Fibroblast of lung (primary cell): ENCODE data around the gene ZNF385D. TPM values are rescaled to one million over a fixed set of nuclear protein-coding genes. Genes with fewer than 3 reads are reported as not detected.

Source experiments
- DNase-seq, 2 donors: peaks; one replicate each; pipeline versions ENCODE4 v3.0.0 to v3.0.0-alpha.2; 2010; ENCODE audit warnings: low read depth in 2 of 2
- H2AFZ ChIP-seq: 2 replicates; pipeline ENCODE4 v1.5.1; 2012; ENCODE audit warnings: low read length, control low read depth, inconsistent platforms
- H3K27ac ChIP-seq: 2 replicates; pipeline ENCODE4 v1.5.1; 2011; ENCODE audit warnings: low read length, control low read depth; ENCODE audit not compliant: insufficient read depth
- H3K27me3 ChIP-seq: 2 replicates; pipeline ENCODE4 v1.5.1; 2011; ENCODE audit warnings: mild to moderate bottlenecking, low read length; ENCODE audit not compliant: control insufficient read depth, insufficient read depth
- H3K36me3 ChIP-seq: 2 replicates; pipeline ENCODE4 v1.5.1; 2011; ENCODE audit warnings: low read length; ENCODE audit not compliant: control insufficient read depth, insufficient read depth
- H3K4me1 ChIP-seq: 2 replicates; pipeline ENCODE4 v1.5.1; 2011; ENCODE audit warnings: low read length; ENCODE audit not compliant: control insufficient read depth, insufficient read depth; ENCODE audit errors: extremely low read depth
- H3K4me2 ChIP-seq: 2 replicates; pipeline ENCODE4 v1.5.1; 2011; ENCODE audit warnings: low read length, control low read depth; ENCODE audit not compliant: insufficient read depth; ENCODE audit errors: extremely low read depth
- H3K4me3 ChIP-seq, 4 experiments: fragments of 200-600 bp in 1 of 4; sonication (generic) in 1 of 4; replicated peaks in 1 of 4; 2 replicates each; pipeline ENCODE4 v1.5.1; 2011 to 2016; ENCODE audit warnings: low read length in 4 of 4, low read depth in 3 of 4, mild to moderate bottlenecking in 3 of 4, control low read depth in 2 of 4, inconsistent platforms in 1 of 4, mixed read lengths in 1 of 4; ENCODE audit not compliant: insufficient read depth in 1 of 4; ENCODE audit errors: control extremely low read depth in 1 of 4
- H3K79me2 ChIP-seq: 2 replicates; pipeline ENCODE4 v1.5.1; 2012; ENCODE audit warnings: mild to moderate bottlenecking, low read length, inconsistent platforms; ENCODE audit not compliant: control insufficient read depth, insufficient read depth
- H3K9ac ChIP-seq: 2 replicates; pipeline ENCODE4 v1.5.1; 2011; ENCODE audit warnings: mild to moderate bottlenecking, low read length, control low read depth; ENCODE audit not compliant: insufficient read depth
- H3K9me3 ChIP-seq: 2 replicates; pipeline ENCODE4 v1.5.1; 2012; ENCODE audit warnings: low read depth, low read length; ENCODE audit not compliant: control insufficient read depth, insufficient read depth
- H4K20me1 ChIP-seq: 2 replicates; pipeline ENCODE4 v1.5.1; 2011; ENCODE audit warnings: low read length; ENCODE audit not compliant: control insufficient read depth, insufficient read depth; ENCODE audit errors: extremely low read depth
- EZH2 ChIP-seq: IDR thresholded peaks from 2 replicates; pipeline ENCODE4 v1.5.1; 2012; ENCODE audit warnings: low read length, control low read depth, mild to moderate bottlenecking; ENCODE audit errors: missing control alignments
- polyA plus RNA-seq, 2 donors: library from polyadenylated mRNA; depleted of rRNA in 1 of 2; stranded (reverse) in 1 of 2; unstranded in 1 of 2; fragments of >200 nt; gene quantifications; 2 replicates each; pipeline ENCODE4 v1.2.1, GENCODE V29; 2011 to 2012; ENCODE audit warnings: missing spikeins in 1 of 2
- total RNA-seq: library from RNA; depleted of rRNA; stranded (reverse); fragments of >200 nt; gene quantifications from 2 replicates; pipeline ENCODE4 v1.2.1, GENCODE V29; 2014
- TF ChIP-seq, protein P1 (sequence below), 2 donors: IDR thresholded peaks in 1 of 2; conservative IDR thresholded peaks in 1 of 2; 1 replicate in 1 of 2; 2 replicates in 1 of 2; pipeline ENCODE4 v1.5.1; 2011 to 2012; ENCODE audit warnings: low read length in 2 of 2, control low read depth in 1 of 2, inconsistent platforms in 1 of 2, low read depth in 1 of 2, mild to moderate bottlenecking in 1 of 2

The ZNF385D gene
- total and polyA plus RNA-seq, 2 donors (not counting 1 experiment from before 2014, with no cell fraction given): 0.83 to 1.9 TPM

DNA sequence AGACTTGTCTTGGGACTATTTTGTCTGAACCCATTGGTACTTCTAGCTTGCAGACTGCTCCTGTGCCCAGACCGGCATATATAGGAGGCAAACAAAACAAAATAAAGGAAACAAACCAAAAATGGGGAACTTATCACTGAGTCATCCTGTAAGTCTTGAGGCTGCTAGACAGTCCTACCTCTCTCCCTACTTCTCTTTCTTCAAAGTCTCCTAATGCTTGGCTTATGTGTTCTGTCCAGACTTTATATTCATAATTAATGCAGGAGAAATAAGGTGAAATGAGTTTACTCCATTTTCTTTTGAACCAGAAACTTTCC, 266.2 kb downstream of the ZNF385D start:
- TF ChIP-seq, protein P1, sequence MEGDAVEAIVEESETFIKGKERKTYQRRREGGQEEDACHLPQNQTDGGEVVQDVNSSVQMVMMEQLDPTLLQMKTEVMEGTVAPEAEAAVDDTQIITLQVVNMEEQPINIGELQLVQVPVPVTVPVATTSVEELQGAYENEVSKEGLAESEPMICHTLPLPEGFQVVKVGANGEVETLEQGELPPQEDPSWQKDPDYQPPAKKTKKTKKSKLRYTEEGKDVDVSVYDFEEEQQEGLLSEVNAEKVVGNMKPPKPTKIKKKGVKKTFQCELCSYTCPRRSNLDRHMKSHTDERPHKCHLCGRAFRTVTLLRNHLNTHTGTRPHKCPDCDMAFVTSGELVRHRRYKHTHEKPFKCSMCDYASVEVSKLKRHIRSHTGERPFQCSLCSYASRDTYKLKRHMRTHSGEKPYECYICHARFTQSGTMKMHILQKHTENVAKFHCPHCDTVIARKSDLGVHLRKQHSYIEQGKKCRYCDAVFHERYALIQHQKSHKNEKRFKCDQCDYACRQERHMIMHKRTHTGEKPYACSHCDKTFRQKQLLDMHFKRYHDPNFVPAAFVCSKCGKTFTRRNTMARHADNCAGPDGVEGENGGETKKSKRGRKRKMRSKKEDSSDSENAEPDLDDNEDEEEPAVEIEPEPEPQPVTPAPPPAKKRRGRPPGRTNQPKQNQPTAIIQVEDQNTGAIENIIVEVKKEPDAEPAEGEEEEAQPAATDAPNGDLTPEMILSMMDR (conservative IDR thresholded peaks at IDR 0.05 in 1 of 2, IDR thresholded peaks at IDR 0.05 in 1 of 2; ENCODE audit: low read depth in 1 of 2, low read length in 2 of 2): no peak
- no peak for TF ChIP-seq EZH2
- no peak for DNase-seq

DNA sequence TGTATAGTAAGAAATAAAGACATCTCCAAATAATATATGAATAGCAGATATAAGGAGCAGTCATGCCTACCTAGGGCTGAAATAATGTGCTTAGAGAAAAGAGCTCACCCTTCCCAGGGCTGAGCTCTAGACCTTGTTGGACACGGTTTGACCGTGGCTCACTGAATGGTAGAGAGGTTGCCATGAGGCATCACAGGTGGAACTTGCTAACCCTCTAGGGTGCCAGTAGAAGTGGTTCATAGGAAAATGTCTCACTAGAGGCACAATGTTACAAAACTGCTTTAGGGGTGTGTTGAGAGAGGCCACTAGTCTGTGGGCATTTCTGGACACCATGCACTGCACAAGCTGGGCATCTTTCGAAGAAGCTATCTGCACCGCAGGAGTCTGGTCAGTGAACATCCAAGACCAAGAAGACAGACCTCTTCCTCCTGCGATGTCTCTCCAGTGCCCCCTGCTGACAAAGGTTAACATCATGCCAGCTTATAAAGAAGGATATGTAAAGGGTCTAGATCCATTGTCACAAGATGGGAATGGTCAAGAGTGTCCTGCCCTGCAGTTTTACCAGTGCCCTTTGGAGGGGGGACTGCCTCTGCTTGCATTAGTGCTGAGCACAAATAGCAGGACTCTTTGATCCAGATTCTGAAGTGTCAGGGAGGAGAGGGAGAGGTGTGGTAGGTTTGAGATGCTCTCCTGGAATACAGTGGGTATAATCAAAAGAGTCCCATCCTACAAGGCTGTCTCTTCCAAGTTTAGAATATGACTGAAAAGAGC, 266.8 kb downstream of the ZNF385D start:
- no peaks in the 10 kb centered on the region for H3K36me3 ChIP-seq
- no peaks in the 10 kb centered on the region for H3K79me2 ChIP-seq
- no peak overlapping the region for H3K4me3 ChIP-seq
- H3K9ac ChIP-seq: no peak overlapping the region
- peak; percentile 71 to 83 for DNase-seq
- no peaks in the 10 kb centered on the region for H3K27me3 ChIP-seq
- no peaks in the 10 kb centered on the region for H3K9me3 ChIP-seq
- no peaks in the 10 kb centered on the region for H3K4me1 ChIP-seq
- TF ChIP-seq EZH2: no peak
- TF ChIP-seq, protein P1 (conservative IDR thresholded peaks at IDR 0.05 in 1 of 2, IDR thresholded peaks at IDR 0.05 in 1 of 2; ENCODE audit: low read depth in 1 of 2, low read length in 2 of 2): peak; percentile 85 to 86
- no peak overlapping the region for H2AFZ ChIP-seq
- no peak overlapping the region for H3K27ac ChIP-seq
- H4K20me1 ChIP-seq: no peaks in the 10 kb centered on the region
- no peak overlapping the region for H3K4me2 ChIP-seq

More for the DNA sequence above, 266.2 kb downstream of the ZNF385D start:
- Histone ChIP-seq H3K4me2 (no peak overlapping the region), H3K79me2 (no peaks in the 10 kb centered on the region), H3K27ac (no peak overlapping the region), H3K9ac (no peak overlapping the region), H2AFZ (no peak overlapping the region), H3K36me3 (no peaks in the 10 kb centered on the region), H3K27me3 (no peaks in the 10 kb centered on the region), H4K20me1 (no peaks in the 10 kb centered on the region), H3K4me1 (no peaks in the 10 kb centered on the region), H3K4me3 (no peak overlapping the region), H3K9me3 (no peaks in the 10 kb centered on the region)

DNA sequence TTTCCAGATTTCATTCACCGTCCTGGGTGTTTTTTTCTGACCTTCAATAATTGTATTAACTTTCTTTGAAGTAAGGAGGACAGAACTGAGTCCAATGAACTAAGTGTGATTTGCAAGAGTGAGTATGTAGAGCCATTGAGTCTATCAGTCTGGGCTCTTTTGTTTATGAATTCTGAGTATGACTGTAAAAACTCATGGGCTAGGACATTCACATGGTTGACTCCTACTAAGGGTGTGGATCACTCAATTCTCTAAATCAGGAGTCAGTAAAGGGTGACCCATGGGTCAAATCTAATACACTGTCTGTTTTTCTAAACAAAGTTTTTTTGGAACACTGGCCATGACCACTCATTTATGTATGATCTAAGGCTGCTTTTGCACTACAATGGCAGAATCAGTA, 269.0 kb downstream of the ZNF385D start:
- no peak overlapping the region for H3K4me2 ChIP-seq
- H3K9ac ChIP-seq: no peak overlapping the region
- no peak overlapping the region for H3K27ac ChIP-seq
- H3K36me3 ChIP-seq: no peaks in the 10 kb centered on the region
- TF ChIP-seq, protein P1 (conservative IDR thresholded peaks at IDR 0.05 in 1 of 2, IDR thresholded peaks at IDR 0.05 in 1 of 2; ENCODE audit: low read depth in 1 of 2, low read length in 2 of 2): no peak
- no peak for TF ChIP-seq EZH2
- H2AFZ ChIP-seq: no peak overlapping the region
- H4K20me1 ChIP-seq: no peaks in the 10 kb centered on the region
- no peak for DNase-seq
- no peaks in the 10 kb centered on the region for H3K27me3 ChIP-seq
- no peaks in the 10 kb centered on the region for H3K79me2 ChIP-seq
- H3K4me1 ChIP-seq: no peaks in the 10 kb centered on the region
- no peaks in the 10 kb centered on the region for H3K9me3 ChIP-seq
- no peak overlapping the region for H3K4me3 ChIP-seq
